Progenitor cell of endocrine pancreas (in vitro differentiated cells): ENCODE data around the gene MSH3. TPM values are rescaled to one million over a fixed set of nuclear protein-coding genes. Genes with fewer than 3 reads are reported as not detected.
"Not testable (repeated sequence)": the region's sequence is repeated elsewhere in the genome, so short reads cannot be mapped to it uniquely, and the experiment has no call there.

Experiments
- DNase-seq: peaks from one replicate; pipeline ENCODE4 v3.0.0; 2021; ENCODE audit warnings: low spot score; ENCODE audit not compliant: unreplicated experiment
- H3K27ac Mint-ChIP-seq: 2 replicates; pipeline ENCODE4 v1.8.0; 2021; ENCODE audit warnings: mild to moderate bottlenecking, moderate library complexity, mixed read lengths
- H3K27me3 Mint-ChIP-seq: 2 replicates; pipeline ENCODE4 v1.8.0; 2021; ENCODE audit warnings: mixed read lengths
- H3K36me3 Mint-ChIP-seq: 2 replicates; pipeline ENCODE4 v1.8.0; 2022; ENCODE audit warnings: mixed read lengths; ENCODE audit not compliant: insufficient read depth
- H3K4me1 Mint-ChIP-seq: 2 replicates; pipeline ENCODE4 v1.8.0; 2021; ENCODE audit warnings: low read depth, mixed read lengths
- H3K4me3 Mint-ChIP-seq: 2 replicates; pipeline ENCODE4 v1.8.0; 2021; ENCODE audit warnings: low read depth, mild to moderate bottlenecking, moderate library complexity, mixed read lengths
- H3K9me3 Mint-ChIP-seq: 2 replicates; pipeline ENCODE4 v1.8.0; 2021; ENCODE audit warnings: low read depth, mixed read lengths
- CTCF ChIP-seq: fragments of 200-600 bp; sonication (generic); IDR thresholded peaks from one replicate; pipeline ENCODE4 v1.5.0; 2021; ENCODE audit warnings: antibody characterized with exemption, mild to moderate bottlenecking; ENCODE audit not compliant: unreplicated experiment
- total RNA-seq: library from RNA; stranded (reverse); gene quantifications from 2 replicates; pipeline ENCODE4 v1.2.1, GENCODE V29; 2021

The MSH3 gene
- total RNA-seq, 1 donor from 2014 or later: 16.9 TPM

GRCh38 chr5:80782626-80783025 is 128.2 kb downstream of the MSH3 start:
- Mint-ChIP-seq H3K27ac (no peak overlapping the region), H3K9me3 (no peaks in the 10 kb centered on the region), H3K4me3 (no peak overlapping the region), H3K36me3 (peaks cover 14% of the 10 kb centered on the region), H3K4me1 (peaks cover 6% of the 10 kb centered on the region), H3K27me3 (no peaks in the 10 kb centered on the region)
- DNase-seq: no peak
- no peak for TF ChIP-seq CTCF

GRCh38 chr5:80783751-80784150 is 129.3 kb downstream of the MSH3 start:
- H3K36me3 Mint-ChIP-seq: peaks cover 14% of the 10 kb centered on the region
- H3K27ac Mint-ChIP-seq, H3K9me3 Mint-ChIP-seq, H3K4me1 Mint-ChIP-seq, DNase-seq, H3K27me3 Mint-ChIP-seq, H3K4me3 Mint-ChIP-seq: not testable (repeated sequence)

- DNase-seq: no peak
- no peak overlapping the region for H3K27ac Mint-ChIP-seq
- peaks cover 13% of the 10 kb centered on the region for H3K36me3 Mint-ChIP-seq
- no peaks in the 10 kb centered on the region for H3K27me3 Mint-ChIP-seq
- no peaks in the 10 kb centered on the region for H3K9me3 Mint-ChIP-seq
- TF ChIP-seq CTCF: no peak
- peaks cover 6% of the 10 kb centered on the region for H3K4me1 Mint-ChIP-seq
- H3K4me3 Mint-ChIP-seq: no peak overlapping the region
Measured at GRCh38 chr5:80784451-80784850, 130.0 kb downstream of the MSH3 start.

GRCh38 chr5:80789319-80790016 is 135.0 kb downstream of the MSH3 start:
- H3K27me3 Mint-ChIP-seq, H3K9me3 Mint-ChIP-seq, DNase-seq, H3K4me1 Mint-ChIP-seq, H3K4me3 Mint-ChIP-seq, H3K36me3 Mint-ChIP-seq, H3K27ac Mint-ChIP-seq: not testable (repeated sequence)

- Mint-ChIP-seq H3K9me3 (no peaks in the 10 kb centered on the region), H3K4me3 (no peak overlapping the region), H3K27me3 (no peaks in the 10 kb centered on the region), H3K27ac (no peak overlapping the region), H3K36me3 (peaks cover 1% of the 10 kb centered on the region), H3K4me1 (peaks cover 2% of the 10 kb centered on the region)
- DNase-seq: no peak
- TF ChIP-seq CTCF: no peak
Measured at GRCh38 chr5:80790698-80791097, 136.2 kb downstream of the MSH3 start.

- no peak overlapping the region for H3K27ac Mint-ChIP-seq
- peaks cover 5% of the 10 kb centered on the region for H3K36me3 Mint-ChIP-seq
- peaks cover 8% of the 10 kb centered on the region for H3K4me1 Mint-ChIP-seq
- H3K4me3 Mint-ChIP-seq: no peak overlapping the region
- no peaks in the 10 kb centered on the region for H3K27me3 Mint-ChIP-seq
- H3K9me3 Mint-ChIP-seq: no peaks in the 10 kb centered on the region
- no peak for TF ChIP-seq CTCF
- DNase-seq: no peak
Measured at GRCh38 chr5:80793354-80793753, 138.9 kb downstream of the MSH3 start.
